HL-60 (cell line): ENCODE results near the gene CFTR.

Source experiments
- DNase-seq, 2 experiments: peaks; one replicate each; pipeline ENCODE4 v3.0.0-alpha.2; 2010 to 2020; ENCODE audit warnings: low read depth in 1 of 2, low spot score in 1 of 2
- H3K27ac ChIP-seq: fragments of 250-450 bp; sonication (Bioruptor Pico); replicated peaks from 2 replicates; pipeline ENCODE4 v1.5.1; 2020; ENCODE audit warnings: mild to moderate bottlenecking, moderate library complexity
- H3K27me3 ChIP-seq: fragments of 250-450 bp; sonication (Bioruptor Pico); 2 replicates; pipeline ENCODE4 v1.5.1; 2021; ENCODE audit warnings: mild to moderate bottlenecking, moderate library complexity; ENCODE audit not compliant: insufficient read depth, poor library complexity, severe bottlenecking
- H3K4me3 ChIP-seq: replicated peaks from 2 replicates; pipeline ENCODE4 v1.5.1; 2011; ENCODE audit warnings: mild to moderate bottlenecking, control low read depth, low read length; ENCODE audit not compliant: insufficient read depth
- CTCF ChIP-seq: IDR thresholded peaks from one replicate; pipeline ENCODE4 v1.5.1; 2011; ENCODE audit warnings: low read length, control low read depth, inconsistent platforms; ENCODE audit not compliant: insufficient read depth
- GABPA ChIP-seq: IDR thresholded peaks from 2 replicates; pipeline ENCODE4 v1.6.1; 2012; ENCODE audit warnings: low read depth
- POLR2AphosphoS5 ChIP-seq: IDR thresholded peaks from 2 replicates; pipeline ENCODE4 v1.6.1; 2012; ENCODE audit warnings: low read depth
- REST ChIP-seq: IDR thresholded peaks from 2 replicates; pipeline ENCODE4 v1.6.1; 2012; ENCODE audit warnings: low read depth; ENCODE audit not compliant: insufficient replicate concordance
- SPI1 ChIP-seq: IDR thresholded peaks from 2 replicates; pipeline ENCODE4 v1.6.1; 2012; ENCODE audit warnings: low read depth, mild to moderate bottlenecking, borderline replicate concordance

CFTR gene

GRCh38 chr7:117489430-117489829 lies 9.6 kb downstream of the CFTR start:
- Histone ChIP-seq H3K27me3 (no peaks in the 10 kb centered on the region), H3K27ac (no peak overlapping the region), H3K4me3 (no peak overlapping the region)
- DNase-seq = no peak
- TF ChIP-seq POLR2AphosphoS5 (no peak), GABPA (no peak)

GRCh38 chr7:117489911-117490310 lies 10.1 kb downstream of the CFTR start:
- Histone ChIP-seq H3K27ac (no peak overlapping the region), H3K27me3 (no peaks in the 10 kb centered on the region), H3K4me3 (no peak overlapping the region)
- TF ChIP-seq CTCF (no peak), REST (no peak), GABPA (no peak)
- no peak for DNase-seq

DNA sequence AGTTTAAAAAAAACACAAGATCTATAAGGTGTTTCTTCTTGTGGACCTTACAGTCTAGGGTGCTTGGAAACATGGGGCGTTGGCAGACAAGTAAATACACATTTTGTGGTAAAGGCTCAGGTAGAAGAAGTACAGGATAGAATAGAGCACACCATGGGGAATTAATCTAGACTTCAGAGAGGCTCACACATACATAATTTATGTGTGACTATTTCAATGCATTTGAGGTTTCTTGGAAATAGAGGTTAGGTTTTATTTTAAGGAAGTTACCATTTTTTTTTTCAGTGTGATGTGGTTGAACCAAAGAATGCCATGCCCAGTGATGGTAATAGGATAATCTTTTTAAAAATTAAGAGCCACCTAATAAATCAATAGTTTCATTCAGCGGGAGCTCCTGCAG lies 12.8 kb downstream of the CFTR start:
- no peak for DNase-seq
- TF ChIP-seq CTCF (no peak), GABPA (no peak), SPI1 (no peak), REST (no peak), POLR2AphosphoS5 (no peak)
- no peaks in the 10 kb centered on the region for H3K27me3 ChIP-seq
- no peak overlapping the region for H3K4me3 ChIP-seq
- no peak overlapping the region for H3K27ac ChIP-seq

DNA sequence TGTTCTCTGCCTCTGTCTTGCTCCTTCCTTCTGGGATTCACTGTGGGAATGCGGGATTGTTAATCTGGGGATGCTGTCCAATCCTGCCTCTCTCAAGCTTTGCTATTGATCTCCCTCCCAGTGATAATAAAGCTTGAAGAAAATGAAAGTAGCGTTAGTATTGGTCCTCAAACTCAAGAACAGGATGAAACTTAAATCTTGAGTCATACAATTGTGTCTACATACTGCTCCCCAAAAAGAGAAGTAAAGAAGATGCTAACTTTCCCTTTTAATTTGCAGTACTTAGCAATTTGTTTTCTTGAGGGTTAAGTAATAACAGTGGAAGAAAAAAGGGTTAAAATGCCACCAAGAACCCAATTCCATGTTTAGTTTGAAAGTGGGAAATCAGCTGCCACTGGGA lies 13.6 kb downstream of the CFTR start:
- H3K27me3 ChIP-seq = no peaks in the 10 kb centered on the region
- H3K27ac ChIP-seq = no peak overlapping the region
- no peak overlapping the region for H3K4me3 ChIP-seq
- no peak for DNase-seq
- no peak for TF ChIP-seq GABPA
- TF ChIP-seq POLR2AphosphoS5 = no peak
- no peak for TF ChIP-seq SPI1
- TF ChIP-seq REST = no peak
- no peak for TF ChIP-seq CTCF
